Measurements from ENCODE around the gene TCAP.

DNA sequence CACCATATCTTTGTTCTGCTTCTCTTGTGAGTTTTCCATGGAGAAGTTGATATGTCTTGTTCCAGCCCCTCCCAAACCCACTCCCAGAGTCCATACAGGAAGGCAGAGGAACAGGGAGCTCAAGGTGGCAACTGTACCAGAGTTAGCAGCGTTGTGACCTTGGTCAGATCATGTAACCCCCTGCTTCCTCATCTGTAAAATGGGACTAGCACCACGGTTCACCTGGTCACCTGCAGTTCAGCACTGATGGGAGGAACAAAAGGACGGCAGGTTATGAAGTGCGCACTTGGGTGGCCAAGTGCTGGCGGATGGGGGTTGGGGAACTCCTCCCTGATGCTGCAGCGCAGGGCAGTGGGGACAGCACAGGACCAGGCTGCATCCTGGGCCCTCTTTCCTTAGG, 49.7 kb upstream of the TCAP start:
- TF ChIP-seq, protein P1, sequence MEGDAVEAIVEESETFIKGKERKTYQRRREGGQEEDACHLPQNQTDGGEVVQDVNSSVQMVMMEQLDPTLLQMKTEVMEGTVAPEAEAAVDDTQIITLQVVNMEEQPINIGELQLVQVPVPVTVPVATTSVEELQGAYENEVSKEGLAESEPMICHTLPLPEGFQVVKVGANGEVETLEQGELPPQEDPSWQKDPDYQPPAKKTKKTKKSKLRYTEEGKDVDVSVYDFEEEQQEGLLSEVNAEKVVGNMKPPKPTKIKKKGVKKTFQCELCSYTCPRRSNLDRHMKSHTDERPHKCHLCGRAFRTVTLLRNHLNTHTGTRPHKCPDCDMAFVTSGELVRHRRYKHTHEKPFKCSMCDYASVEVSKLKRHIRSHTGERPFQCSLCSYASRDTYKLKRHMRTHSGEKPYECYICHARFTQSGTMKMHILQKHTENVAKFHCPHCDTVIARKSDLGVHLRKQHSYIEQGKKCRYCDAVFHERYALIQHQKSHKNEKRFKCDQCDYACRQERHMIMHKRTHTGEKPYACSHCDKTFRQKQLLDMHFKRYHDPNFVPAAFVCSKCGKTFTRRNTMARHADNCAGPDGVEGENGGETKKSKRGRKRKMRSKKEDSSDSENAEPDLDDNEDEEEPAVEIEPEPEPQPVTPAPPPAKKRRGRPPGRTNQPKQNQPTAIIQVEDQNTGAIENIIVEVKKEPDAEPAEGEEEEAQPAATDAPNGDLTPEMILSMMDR (IDR thresholded peaks at IDR 0.05): no peak
- TF ChIP-seq POLR2AphosphoS5 (IDR thresholded peaks at IDR 0.05; ENCODE audit: insufficient read depth in 1 of 2, low read depth in 1 of 2) (no peak), POLR2A (IDR thresholded peaks at IDR 0.05) (no peak)

Data from vagina (tissue), 2 donors.